Measurements from ENCODE around the gene BAIAP2L1.

DNA sequence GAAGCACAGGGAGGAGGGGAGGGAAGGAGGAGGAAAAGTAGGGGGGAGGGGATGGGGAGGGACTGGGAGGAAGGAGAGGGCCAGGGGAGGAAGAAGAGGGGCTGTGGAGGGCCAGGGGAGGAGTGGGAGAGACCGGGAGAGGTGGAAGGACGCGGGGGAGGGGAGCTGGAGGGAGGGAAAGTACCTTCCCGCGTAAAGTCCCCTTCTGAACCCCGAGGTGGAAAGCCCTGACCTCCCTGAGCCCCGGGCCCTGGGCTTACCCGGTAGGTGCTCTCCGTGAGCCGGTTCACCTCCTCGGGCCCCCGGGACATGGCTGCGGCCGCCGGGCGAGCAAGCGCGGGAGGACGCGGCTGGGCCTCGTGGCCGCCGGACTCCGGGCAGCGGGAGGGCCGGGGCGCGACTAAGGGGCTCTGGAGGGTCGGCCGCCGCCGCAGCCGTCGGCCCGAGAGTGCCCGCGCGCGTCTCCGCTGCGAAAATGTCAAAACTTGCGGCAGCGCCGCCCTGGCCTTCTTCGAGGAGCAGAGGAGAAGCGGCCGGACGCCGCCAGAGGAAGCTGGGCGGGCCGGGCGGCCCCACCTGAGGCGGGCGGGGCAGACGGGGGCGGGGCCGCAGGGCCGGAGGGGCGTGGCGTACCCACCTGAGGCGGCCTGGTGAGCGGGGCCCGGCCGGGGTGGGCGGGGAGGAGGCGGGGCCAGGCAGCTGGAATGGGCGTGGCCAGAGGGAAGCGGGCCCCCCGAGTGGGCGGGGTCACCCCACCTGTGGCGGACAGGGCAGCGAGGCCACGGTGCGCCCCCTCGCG lies at the start of gene BAIAP2L1:
- TF ChIP-seq, protein P1, sequence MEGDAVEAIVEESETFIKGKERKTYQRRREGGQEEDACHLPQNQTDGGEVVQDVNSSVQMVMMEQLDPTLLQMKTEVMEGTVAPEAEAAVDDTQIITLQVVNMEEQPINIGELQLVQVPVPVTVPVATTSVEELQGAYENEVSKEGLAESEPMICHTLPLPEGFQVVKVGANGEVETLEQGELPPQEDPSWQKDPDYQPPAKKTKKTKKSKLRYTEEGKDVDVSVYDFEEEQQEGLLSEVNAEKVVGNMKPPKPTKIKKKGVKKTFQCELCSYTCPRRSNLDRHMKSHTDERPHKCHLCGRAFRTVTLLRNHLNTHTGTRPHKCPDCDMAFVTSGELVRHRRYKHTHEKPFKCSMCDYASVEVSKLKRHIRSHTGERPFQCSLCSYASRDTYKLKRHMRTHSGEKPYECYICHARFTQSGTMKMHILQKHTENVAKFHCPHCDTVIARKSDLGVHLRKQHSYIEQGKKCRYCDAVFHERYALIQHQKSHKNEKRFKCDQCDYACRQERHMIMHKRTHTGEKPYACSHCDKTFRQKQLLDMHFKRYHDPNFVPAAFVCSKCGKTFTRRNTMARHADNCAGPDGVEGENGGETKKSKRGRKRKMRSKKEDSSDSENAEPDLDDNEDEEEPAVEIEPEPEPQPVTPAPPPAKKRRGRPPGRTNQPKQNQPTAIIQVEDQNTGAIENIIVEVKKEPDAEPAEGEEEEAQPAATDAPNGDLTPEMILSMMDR (IDR thresholded peaks at IDR 0.05; ENCODE audit: insufficient read depth, low read depth, low read length) = peak; percentile 16
- TF ChIP-seq EZH2 (IDR thresholded peaks at IDR 0.05; ENCODE audit: insufficient read depth, low read length) = no peak
